ENCODE measurements around the gene UNK. TPM values are rescaled to one million over a fixed set of nuclear protein-coding genes. Genes with fewer than 3 reads are reported as not detected.
A peak's percentile ranks its signal among the peaks of the same experiment; 100 is the strongest.

The UNK gene
- total and polyA plus RNA-seq, 12 donors: 11.6 to 21.3 (median 14.7) TPM

- Histone ChIP-seq H3K36me3 (peaks cover 9 to 100% (median 62%) of the 10 kb centered on the region in 9 donors), H3K4me1 (peaks cover 0 to 20% (median 2%) of the 10 kb centered on the region in 9 donors), H3K9me3 (no peaks in the 10 kb centered on the region), H3K27me3 (no peaks in the 10 kb centered on the region), H3K4me3 (no peak overlapping the region), H3K27ac (peak overlapping the region in 2 of 10 donors; percentile 5 to 18)
- no peak for ATAC-seq
- intact Hi-C loops (cut with DNase I): loop anchor here in 1 of 10 donors (10.0 kb wide), 1 partner anchor 47 kb away; a partner anchor contains a TSS
- no peak for TF ChIP-seq CTCF (IDR thresholded peaks at IDR 0.05)
- 87 to 92% methylated on average over 7 of the region's 7 CpGs for WGBS, 2 donors
- no peak for DNase-seq
These were observed 36.9 kb downstream of the UNK start for GRCh38 chr17:75821552-75821951.

- intact Hi-C loops (cut with DNase I): loop anchor here in 1 of 10 donors (10.0 kb wide), 1 partner anchor 47 kb away; a partner anchor contains a TSS
- peak in 1 of 8 donors; percentile 12 for ATAC-seq
- H3K36me3 ChIP-seq: peaks cover 6 to 98% (median 55%) of the 10 kb centered on the region in 9 donors
- H3K9me3 ChIP-seq: no peaks in the 10 kb centered on the region
- H3K4me3 ChIP-seq: no peak overlapping the region
- H3K27ac ChIP-seq: peak overlapping the region in 2 of 10 donors; percentile 5 to 18
- WGBS, 2 donors: 52 to 59% methylated on average over 18 of the region's 18 CpGs
- no peak for TF ChIP-seq CTCF (IDR thresholded peaks at IDR 0.05)
- DNase-seq: no peak
- no peaks in the 10 kb centered on the region for H3K27me3 ChIP-seq
- peaks cover 5 to 27% (median 9%) of the 10 kb centered on the region in 9 donors for H3K4me1 ChIP-seq
These were observed 37.7 kb downstream of the UNK start for GRCh38 chr17:75822119-75822799.

GRCh38 chr17:75822800-75823166 is 38.2 kb downstream of the UNK start:
- Histone ChIP-seq H3K27ac (peak overlapping the region in 1 of 10 donors; percentile 5), H3K36me3 (peaks cover 6 to 98% (median 51%) of the 10 kb centered on the region in 9 donors), H3K4me1 (peaks cover 10 to 32% (median 14%) of the 10 kb centered on the region in 9 donors), H3K9me3 (no peaks in the 10 kb centered on the region), H3K27me3 (no peaks in the 10 kb centered on the region), H3K4me3 (no peak overlapping the region)
- DNase-seq (no peak), ATAC-seq (no peak)
- TF ChIP-seq CTCF (IDR thresholded peaks at IDR 0.05): no peak
- 80 to 89% methylated on average over 3 of the region's 3 CpGs for whole genome bisulfite sequencing, 2 donors
- intact Hi-C loops (cut with DNase I): loop anchor here in 1 of 10 donors (10.0 kb wide), 1 partner anchor 48 kb away; a partner anchor contains a TSS

GRCh38 chr17:75823257-75824041 is 38.8 kb downstream of the UNK start:
- no peak for DNase-seq
- Histone ChIP-seq H3K27ac (peak overlapping the region in 1 of 10 donors; percentile 36), H3K4me1 (peaks cover 15 to 39% (median 19%) of the 10 kb centered on the region in 9 donors), H3K4me3 (no peak overlapping the region), H3K36me3 (peaks cover 6 to 96% (median 46%) of the 10 kb centered on the region in 9 donors), H3K27me3 (no peaks in the 10 kb centered on the region), H3K9me3 (no peaks in the 10 kb centered on the region)
- WGBS, 2 donors: 87% methylated on average over 24 to 28 of the region's 28 CpGs
- no peak for ATAC-seq
- intact Hi-C loops (cut with DNase I): loop anchor here in 1 of 10 donors (10.0 kb wide), 1 partner anchor 49 kb away; a partner anchor contains a TSS
- TF ChIP-seq CTCF (IDR thresholded peaks at IDR 0.05): no peak
